ENCODE data around the gene DHX57.
"Not testable (repeated sequence)": the region's sequence is repeated elsewhere in the genome, so short reads cannot be mapped to it uniquely, and the experiment has no call there.

DHX57 gene

GRCh38 chr2:38866773-38867443, 8.8 kb downstream of the DHX57 start:
- DNase-seq = no peak

- no peak for DNase-seq
Measured at GRCh38 chr2:38863061-38863695, 12.6 kb downstream of the DHX57 start.

DNA sequence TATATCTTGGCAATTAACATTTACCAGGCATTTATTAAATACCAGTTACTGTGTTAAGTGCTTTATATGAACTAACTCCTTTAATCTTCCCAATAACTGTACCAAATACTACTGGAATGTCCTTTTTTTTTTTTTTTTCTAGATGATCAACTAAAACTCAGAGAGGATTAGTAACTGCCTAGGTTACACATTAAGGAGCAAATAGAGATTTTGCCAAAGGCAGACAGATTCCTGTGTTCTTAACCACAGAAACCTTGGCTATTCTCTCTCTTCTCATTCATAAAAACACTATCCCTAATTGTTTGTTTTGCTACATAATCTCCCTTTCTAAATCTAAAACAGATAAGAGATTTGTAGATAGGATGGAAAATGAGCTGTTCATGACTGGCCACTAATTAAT, 13.3 kb downstream of the DHX57 start:
- DNase-seq = no peak

- no peak for DNase-seq
Measured at GRCh38 chr2:38856165-38856564, 19.6 kb downstream of the DHX57 start.

- no peak for DNase-seq
Measured at GRCh38 chr2:38850045-38850444, 25.7 kb downstream of the DHX57 start.

DNA sequence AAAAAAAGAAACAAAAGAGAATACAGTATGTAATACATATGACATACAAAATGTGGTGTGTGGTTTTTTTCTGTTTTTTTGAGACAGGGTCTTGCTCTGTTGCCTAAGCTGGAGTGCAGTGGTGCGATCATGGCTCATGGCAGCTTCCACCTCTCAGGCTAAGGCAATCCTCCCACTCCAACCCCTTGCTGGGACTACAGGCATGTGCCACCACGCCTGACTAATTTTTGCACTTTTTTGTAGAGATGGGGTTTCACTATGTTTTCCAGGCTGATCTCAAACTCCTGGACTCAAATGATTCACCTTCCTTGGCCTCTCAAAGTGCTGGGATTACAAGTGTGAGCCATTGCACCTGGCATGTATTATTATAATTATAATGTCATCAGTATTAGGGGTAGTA, 38.9 kb downstream of the DHX57 start:
- DNase-seq = no peak

- DNase-seq = no peak
Measured at GRCh38 chr2:38835990-38836389, 39.7 kb downstream of the DHX57 start.

GRCh38 chr2:38835015-38835601, 40.6 kb downstream of the DHX57 start:
- no peak for DNase-seq

- DNase-seq = no peak
Measured at GRCh38 chr2:38830526-38831159, 45.1 kb downstream of the DHX57 start.

DNA sequence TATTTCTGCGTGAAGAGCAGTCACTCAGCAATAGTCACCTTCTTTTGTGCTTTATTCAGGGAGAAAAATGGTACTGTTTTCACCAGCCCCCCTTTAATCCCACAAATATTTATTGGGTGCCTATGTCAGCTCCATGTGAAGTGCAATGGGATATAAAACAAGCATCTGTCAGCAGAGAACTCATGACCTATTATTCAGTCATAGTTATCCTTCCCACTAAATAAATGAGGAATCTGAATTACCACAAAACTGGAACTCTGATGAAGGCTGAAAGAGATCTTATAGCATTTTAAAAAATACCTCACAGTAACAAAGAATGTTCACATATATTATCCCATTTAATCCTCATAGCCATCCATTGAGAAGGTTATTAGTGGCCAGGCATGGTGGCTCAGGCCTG, 45.8 kb downstream of the DHX57 start:
- DNase-seq = no peak

GRCh38 chr2:38828460-38828859, 47.3 kb downstream of the DHX57 start:
- DNase-seq = no peak

DNA sequence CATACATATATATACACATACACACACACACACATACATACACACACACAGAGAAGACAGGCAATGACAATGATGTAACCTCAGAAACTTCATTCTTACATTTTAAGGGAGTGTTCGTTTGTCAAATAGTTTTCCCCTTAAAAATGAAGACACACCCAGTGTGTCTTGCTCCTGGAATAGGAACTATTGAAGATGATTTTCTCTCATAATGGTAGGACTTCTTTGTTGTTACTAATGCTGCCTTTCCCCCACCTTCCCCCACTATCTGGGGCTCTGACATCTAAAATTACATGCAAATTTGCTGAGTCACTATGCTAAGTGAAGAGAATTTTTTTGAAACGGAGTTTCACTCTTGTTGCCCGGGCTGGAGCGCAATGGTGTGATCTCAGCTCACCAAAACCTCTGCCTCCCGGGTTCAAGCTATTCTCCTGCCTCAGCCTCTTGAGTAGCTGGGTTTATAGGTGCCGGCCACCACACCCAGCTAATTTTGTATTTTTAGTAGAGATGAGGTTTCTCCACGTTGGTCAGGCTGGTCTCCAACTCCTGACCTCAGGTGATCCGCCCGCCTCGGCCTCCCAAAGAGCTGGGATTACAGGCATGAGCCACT, 48.1 kb downstream of the DHX57 start:
- DNase-seq = not testable (repeated sequence)

- no peak for DNase-seq
Measured at GRCh38 chr2:38825956-38826355, 49.8 kb downstream of the DHX57 start.

DNA sequence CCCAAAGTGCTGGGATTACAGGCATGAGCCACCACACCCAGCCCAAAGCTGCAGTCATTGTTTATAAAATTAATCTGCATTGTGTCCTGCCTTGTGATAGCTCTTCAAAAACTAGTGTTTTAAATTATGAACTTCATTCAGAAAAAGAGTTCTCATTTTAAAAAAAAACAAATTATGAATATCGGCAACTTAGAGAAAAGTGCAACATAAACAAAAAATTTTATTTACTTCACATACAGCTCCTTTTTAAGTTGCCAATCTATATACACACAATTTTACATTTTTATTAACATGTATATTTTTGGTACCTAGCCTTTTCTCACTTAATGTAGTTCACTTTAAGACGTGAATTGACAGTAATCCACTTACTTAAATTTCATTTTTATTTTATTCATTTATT, 50.8 kb downstream of the DHX57 start:
- DNase-seq = no peak

GRCh38 chr2:38823386-38823785, 52.3 kb downstream of the DHX57 start:
- DNase-seq = no peak

DNA sequence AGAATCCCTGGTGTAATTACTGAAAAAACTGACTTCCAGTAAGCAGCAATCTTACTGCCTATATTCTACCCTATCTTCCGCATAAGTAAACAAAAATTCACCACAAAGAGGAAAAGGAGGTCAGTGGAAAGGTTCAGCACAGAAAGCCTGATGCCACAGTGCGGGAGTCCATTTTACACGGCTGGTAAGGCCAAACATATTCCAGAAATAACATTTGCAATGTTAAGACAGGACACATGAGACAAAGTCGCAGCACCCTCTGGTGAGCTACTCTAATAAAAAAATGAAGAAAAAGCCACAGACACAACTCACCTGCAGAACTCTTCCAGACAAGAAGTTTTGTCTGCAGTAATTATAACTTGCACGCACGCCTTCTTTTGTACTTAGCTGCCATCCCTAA, 57.2 kb downstream of the DHX57 start:
- no peak for DNase-seq

DNA sequence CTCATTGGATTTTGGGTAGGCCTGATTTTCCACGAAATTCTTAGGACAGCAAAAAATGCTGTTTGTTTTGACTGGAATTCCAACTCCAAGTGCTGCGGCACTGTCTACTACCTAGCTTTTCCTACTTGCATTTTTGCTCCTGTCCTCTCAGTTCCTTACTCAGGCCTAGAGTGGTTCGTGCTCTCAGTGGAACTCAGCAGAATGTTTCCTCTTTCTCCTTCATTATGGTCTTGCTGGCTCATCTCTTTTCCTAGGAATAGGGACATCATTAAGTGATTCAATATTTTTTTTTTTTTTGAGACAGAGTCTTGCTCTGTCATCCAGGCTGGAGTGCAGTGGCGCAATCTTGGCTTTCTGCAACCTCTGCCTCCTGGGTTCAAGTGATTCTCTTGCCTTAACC, 59.8 kb downstream of the DHX57 start:
- no peak for DNase-seq

DNA sequence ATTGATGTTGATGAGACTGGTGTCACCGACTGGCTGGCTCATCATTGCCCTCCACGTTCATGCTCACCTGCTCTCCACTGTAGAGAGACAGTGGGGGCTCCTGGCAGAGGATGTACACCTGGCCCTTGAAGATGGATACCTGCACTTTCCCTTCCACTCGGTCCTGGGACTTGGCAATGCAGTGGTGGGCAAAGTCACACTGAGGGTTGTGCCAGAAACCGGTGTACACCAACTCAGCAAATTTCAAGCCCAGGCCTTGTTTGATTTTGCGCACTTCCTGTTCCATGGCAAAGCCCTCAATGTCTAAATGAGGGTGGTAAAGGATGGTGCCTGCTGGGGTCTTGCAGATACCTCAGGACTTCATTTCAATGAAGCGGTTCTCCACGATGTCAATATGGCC, 65.2 kb downstream of the DHX57 start:
- DNase-seq = no peak

- no peak for DNase-seq
Measured at GRCh38 chr2:38808677-38809076, 67.1 kb downstream of the DHX57 start.

GRCh38 chr2:38806733-38807059, 69.0 kb downstream of the DHX57 start:
- no peak for DNase-seq

DNA sequence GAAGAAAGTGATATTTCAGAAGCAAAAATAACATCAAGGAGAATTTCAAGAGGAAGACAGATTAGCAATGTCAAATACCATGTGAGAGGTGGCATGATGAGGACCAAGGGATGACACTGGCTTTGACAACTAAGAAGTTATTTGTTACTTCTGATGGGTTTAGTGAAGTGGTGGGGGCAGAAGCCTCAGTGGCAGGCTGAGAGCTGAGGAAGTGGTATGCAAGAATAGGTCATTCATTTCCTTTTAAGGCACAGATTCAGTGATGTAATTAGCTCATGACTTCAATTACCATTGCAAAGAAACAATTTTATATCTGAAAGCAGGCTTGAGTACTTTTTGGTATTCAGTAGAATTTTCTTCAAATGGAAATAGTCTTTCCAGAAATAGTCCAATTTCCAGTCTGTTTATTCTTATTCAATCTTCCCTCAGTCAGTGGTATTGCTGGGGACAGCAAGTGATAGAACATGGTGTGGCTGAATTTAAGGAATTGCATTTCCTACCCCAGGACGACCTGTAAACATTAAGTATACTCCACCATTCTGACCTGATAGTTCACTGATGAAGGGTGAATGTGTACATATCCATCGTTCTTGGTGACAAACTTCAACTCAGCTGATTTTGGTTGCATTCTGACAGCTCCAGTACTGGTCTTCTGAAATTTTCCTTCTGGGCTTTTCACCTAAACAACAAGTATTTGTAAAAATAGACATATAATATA, 69.6 kb downstream of the DHX57 start:
- no peak for DNase-seq

GRCh38 chr2:38797953-38798352, 77.8 kb downstream of the DHX57 start:
- DNase-seq = no peak

DNA sequence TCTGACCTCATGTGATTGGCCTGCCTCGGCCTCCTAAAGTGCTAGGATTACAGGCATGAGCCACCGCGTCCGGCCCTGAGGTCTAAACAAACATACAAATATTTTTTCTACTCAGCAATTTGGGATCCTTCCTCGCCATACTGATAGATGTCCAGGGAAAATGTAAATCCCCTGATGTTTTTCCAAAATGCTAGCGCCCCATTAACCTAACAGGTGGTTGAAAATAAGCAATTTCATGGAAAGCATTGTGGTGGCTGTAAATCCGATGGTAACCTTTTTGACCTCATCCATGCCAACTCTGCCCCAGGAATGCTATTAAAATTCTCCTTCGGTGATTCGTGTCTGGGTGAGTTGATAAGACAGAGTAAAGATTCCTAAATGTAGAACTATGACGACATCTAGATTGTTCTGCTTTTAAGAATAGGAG, 78.5 kb downstream of the DHX57 start:
- no peak for DNase-seq

Measured in hippocampal formation (tissue), 2 donors.